Keratinocyte (primary cell): Measurements from ENCODE around the gene PTPRB. TPM values are rescaled to one million over a fixed set of nuclear protein-coding genes. Genes with fewer than 3 reads are reported as not detected.

Experiments
- DNase-seq: peaks from one replicate; pipeline ENCODE4 v3.0.0-alpha.2; 2011; ENCODE audit warnings: low read depth, missing footprints, low spot score
- FAIRE-seq: peaks from 2 replicates; lab custom pipeline; 2011; peaks lifted over from hg19 to GRCh38; lab: Jason Lieb, UNC
- H2AFZ ChIP-seq: 2 replicates; pipeline ENCODE4 v1.6.0; 2012; ENCODE audit warnings: low read length, control low read depth, inconsistent platforms; ENCODE audit not compliant: control insufficient read depth
- H3K27ac ChIP-seq: 2 replicates; pipeline ENCODE4 v1.5.1; 2011; ENCODE audit warnings: low read length; ENCODE audit not compliant: control insufficient read depth, insufficient read depth
- H3K27me3 ChIP-seq: 3 replicates; pipeline ENCODE4 v1.6.0; 2011; ENCODE audit warnings: low read length; ENCODE audit not compliant: control insufficient read depth, insufficient read depth; ENCODE audit errors: extremely low read depth
- H3K36me3 ChIP-seq, 2 experiments: 2 replicates in 1 of 2; 3 replicates in 1 of 2; pipeline ENCODE4 v1.5.1; 2011; ENCODE audit warnings: low read length in 2 of 2, mild to moderate bottlenecking in 1 of 2; ENCODE audit not compliant: control insufficient read depth in 2 of 2, insufficient read depth in 2 of 2; ENCODE audit errors: extremely low read depth in 1 of 2
- H3K4me1 ChIP-seq: 3 replicates; pipeline ENCODE4 v1.5.1; 2011; ENCODE audit warnings: low read length; ENCODE audit not compliant: control insufficient read depth, insufficient read depth; ENCODE audit errors: extremely low read depth
- H3K4me2 ChIP-seq: 3 replicates; pipeline ENCODE4 v1.6.0; 2011; ENCODE audit warnings: low read depth, low read length; ENCODE audit not compliant: control insufficient read depth, insufficient read depth; ENCODE audit errors: extremely low read depth
- H3K4me3 ChIP-seq, 3 experiments: fragments of 200-600 bp in 1 of 3; sonication (generic) in 1 of 3; 2 replicates in 2 of 3; 3 replicates in 1 of 3; pipeline ENCODE4 v1.5.1; 2011 to 2016; ENCODE audit warnings: low read length in 3 of 3, mild to moderate bottlenecking in 3 of 3, control low read depth in 2 of 3, inconsistent platforms in 1 of 3, low read depth in 1 of 3, mixed read lengths in 1 of 3, mixed run types in 1 of 3, moderate library complexity in 1 of 3; ENCODE audit not compliant: control insufficient read depth in 2 of 3, insufficient read depth in 2 of 3; ENCODE audit errors: extremely low read depth in 1 of 3
- H3K79me2 ChIP-seq: 2 replicates; pipeline ENCODE4 v1.6.0; 2012; ENCODE audit warnings: low read length; ENCODE audit not compliant: control insufficient read depth, insufficient read depth
- H3K9ac ChIP-seq: 3 replicates; pipeline ENCODE4 v1.6.0; 2011; ENCODE audit warnings: low read length; ENCODE audit not compliant: control insufficient read depth, insufficient read depth; ENCODE audit errors: extremely low read depth
- H3K9me1 ChIP-seq: 3 replicates; pipeline ENCODE4 v1.6.0; 2011; ENCODE audit warnings: low read length; ENCODE audit not compliant: control insufficient read depth, insufficient read depth; ENCODE audit errors: extremely low read depth
- H3K9me3 ChIP-seq: 2 replicates; pipeline ENCODE4 v1.5.1; 2012; ENCODE audit warnings: low read depth, low read length; ENCODE audit not compliant: control insufficient read depth
- H4K20me1 ChIP-seq: 3 replicates; pipeline ENCODE4 v1.6.0; 2011; ENCODE audit warnings: low read length; ENCODE audit not compliant: control insufficient read depth, insufficient read depth; ENCODE audit errors: extremely low read depth
- EZH2 ChIP-seq: IDR thresholded peaks from one replicate; pipeline ENCODE4 v1.6.1; 2012; ENCODE audit warnings: inconsistent platforms, mild to moderate bottlenecking, low read length, moderate library complexity
- dilution Hi-C: fragments of 300-500 bp; cut with MboI; formaldehyde crosslinking; loops from one replicate; pipeline ENCODE4 v1.7.0; 2020; ENCODE audit warnings: low sequenced_read_pairs; ENCODE audit not compliant: extremely low pct_ligation_motif_present
- polyA plus RNA-seq, 5 experiments: library from polyadenylated mRNA; depleted of rRNA in 3 of 5; stranded (reverse) in 3 of 5; stranded (forward) in 1 of 5; unstranded in 1 of 5; fragments of >200 nt; gene quantifications; 1 replicate in 1 of 5; 2 replicates in 3 of 5; 3 replicates in 1 of 5; pipeline versions ENCODE4 v1.2.1 to v1.2.3, GENCODE V29; 2011 to 2012; ENCODE audit warnings: missing spikeins in 2 of 5, low read depth in 1 of 5, low replicate concordance in 1 of 5
- TF ChIP-seq, protein P1 (sequence below), 3 experiments: IDR thresholded peaks in 1 of 3; conservative IDR thresholded peaks in 1 of 3; optimal IDR thresholded peaks in 1 of 3; 2 replicates in 2 of 3; 3 replicates in 1 of 3; pipeline versions ENCODE3 to v1.5.1; 2011; ENCODE audit warnings: low read length in 3 of 3, mild to moderate bottlenecking in 3 of 3, moderate library complexity in 2 of 3, control low read depth in 1 of 3, inconsistent platforms in 1 of 3; ENCODE audit not compliant: insufficient read depth in 2 of 3; ENCODE audit errors: extremely low read depth in 1 of 3

PTPRB gene
- polyA plus RNA-seq, 1 donor (not counting 4 experiments of a cell fraction or from before 2014, with no cell fraction given): 0.46 TPM

DNA sequence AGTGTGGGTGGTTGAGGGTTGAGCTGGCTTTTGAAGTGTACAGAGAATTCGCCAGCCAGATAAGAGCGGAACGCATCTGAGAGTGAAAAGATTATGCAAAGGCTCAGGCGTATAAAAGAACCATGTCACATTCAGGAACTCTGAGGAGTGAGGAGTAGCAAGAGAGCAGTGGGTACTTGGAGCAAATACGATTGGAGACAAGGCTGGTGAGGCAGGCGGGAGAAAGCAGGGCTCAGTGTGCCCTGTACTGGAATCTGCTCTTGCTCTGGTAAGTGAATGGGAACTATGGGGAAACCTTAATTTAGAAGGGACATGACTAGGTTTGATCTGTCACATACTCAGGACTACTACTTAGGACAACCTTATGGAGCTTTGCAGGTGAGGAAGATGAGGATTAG is 87.0 kb downstream of the PTPRB start:
- Histone ChIP-seq H2AFZ (no peak overlapping the region), H3K4me1 (no peaks in the 10 kb centered on the region), H4K20me1 (no peaks in the 10 kb centered on the region), H3K9me3 (no peaks in the 10 kb centered on the region), H3K4me2 (no peak overlapping the region), H3K9ac (no peak overlapping the region), H3K27ac (no peak overlapping the region), H3K36me3 (no peaks in the 10 kb centered on the region), H3K79me2 (no peaks in the 10 kb centered on the region), H3K27me3 (no peaks in the 10 kb centered on the region), H3K4me3 (no peak overlapping the region), H3K9me1 (no peaks in the 10 kb centered on the region)
- TF ChIP-seq EZH2: no peak
- TF ChIP-seq, protein P1, sequence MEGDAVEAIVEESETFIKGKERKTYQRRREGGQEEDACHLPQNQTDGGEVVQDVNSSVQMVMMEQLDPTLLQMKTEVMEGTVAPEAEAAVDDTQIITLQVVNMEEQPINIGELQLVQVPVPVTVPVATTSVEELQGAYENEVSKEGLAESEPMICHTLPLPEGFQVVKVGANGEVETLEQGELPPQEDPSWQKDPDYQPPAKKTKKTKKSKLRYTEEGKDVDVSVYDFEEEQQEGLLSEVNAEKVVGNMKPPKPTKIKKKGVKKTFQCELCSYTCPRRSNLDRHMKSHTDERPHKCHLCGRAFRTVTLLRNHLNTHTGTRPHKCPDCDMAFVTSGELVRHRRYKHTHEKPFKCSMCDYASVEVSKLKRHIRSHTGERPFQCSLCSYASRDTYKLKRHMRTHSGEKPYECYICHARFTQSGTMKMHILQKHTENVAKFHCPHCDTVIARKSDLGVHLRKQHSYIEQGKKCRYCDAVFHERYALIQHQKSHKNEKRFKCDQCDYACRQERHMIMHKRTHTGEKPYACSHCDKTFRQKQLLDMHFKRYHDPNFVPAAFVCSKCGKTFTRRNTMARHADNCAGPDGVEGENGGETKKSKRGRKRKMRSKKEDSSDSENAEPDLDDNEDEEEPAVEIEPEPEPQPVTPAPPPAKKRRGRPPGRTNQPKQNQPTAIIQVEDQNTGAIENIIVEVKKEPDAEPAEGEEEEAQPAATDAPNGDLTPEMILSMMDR (optimal IDR thresholded peaks at IDR 0.05 in 1 of 3, IDR thresholded peaks at IDR 0.05 in 1 of 3, conservative IDR thresholded peaks at IDR 0.05 in 1 of 3; ENCODE audit: extremely low read depth in 1 of 3, insufficient read depth in 2 of 3, low read length in 3 of 3): no peak
- DNase-seq (no peak), FAIRE-seq (no peak)
- dilution Hi-C loops: no loop called here

DNA sequence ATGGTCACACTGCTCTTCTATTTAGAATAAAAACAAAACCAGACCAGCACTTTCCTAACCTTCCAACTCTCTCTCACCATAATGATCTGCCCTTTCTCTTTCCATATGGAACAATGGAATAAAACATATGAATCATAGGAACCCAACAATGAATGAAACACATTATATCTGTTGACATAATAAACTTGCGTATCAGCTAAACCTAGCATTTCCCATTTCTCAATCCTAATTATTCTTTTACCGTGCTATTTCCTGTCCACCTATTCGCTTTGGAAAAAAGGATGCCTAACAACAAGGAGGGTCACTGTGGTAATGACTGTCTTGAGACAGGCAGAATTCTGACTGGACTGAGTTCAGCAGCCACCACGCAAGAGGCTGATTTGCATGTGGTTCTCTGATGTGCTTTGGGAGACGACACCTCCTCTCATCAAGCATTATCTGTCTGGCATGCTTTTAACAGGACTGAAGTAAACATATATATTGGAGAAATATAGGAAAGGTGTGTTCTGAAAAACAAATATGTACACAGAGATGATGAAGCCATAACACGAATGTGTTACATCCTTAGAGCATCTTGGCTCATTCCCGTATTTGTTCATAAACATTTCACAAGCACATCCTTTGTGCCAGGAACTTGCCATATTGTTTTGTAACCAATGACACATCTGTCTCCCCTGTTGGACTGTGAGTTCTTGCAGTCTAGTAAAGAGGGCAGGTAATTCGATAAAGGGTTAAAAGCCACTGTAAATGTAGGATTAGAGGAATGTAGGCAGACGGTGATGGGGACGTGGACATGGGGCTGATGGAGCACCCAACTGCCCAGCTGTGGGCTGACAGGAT is 87.7 kb downstream of the PTPRB start:
- TF ChIP-seq, protein P1 (optimal IDR thresholded peaks at IDR 0.05 in 1 of 3, IDR thresholded peaks at IDR 0.05 in 1 of 3, conservative IDR thresholded peaks at IDR 0.05 in 1 of 3; ENCODE audit: extremely low read depth in 1 of 3, insufficient read depth in 2 of 3, low read length in 3 of 3): no peak
- no peak for TF ChIP-seq EZH2
- Histone ChIP-seq H3K27me3 (no peaks in the 10 kb centered on the region), H3K4me3 (no peak overlapping the region), H3K9ac (no peak overlapping the region), H3K36me3 (no peaks in the 10 kb centered on the region), H3K27ac (no peak overlapping the region), H3K9me1 (no peaks in the 10 kb centered on the region), H3K9me3 (no peaks in the 10 kb centered on the region), H2AFZ (no peak overlapping the region), H3K4me1 (no peaks in the 10 kb centered on the region), H4K20me1 (no peaks in the 10 kb centered on the region), H3K79me2 (no peaks in the 10 kb centered on the region), H3K4me2 (no peak overlapping the region)
- DNase-seq: no peak
- dilution Hi-C loops: no loop called here
- FAIRE-seq: no peak
